ENCODE measurements around the gene TMEM54. TPM values are rescaled to one million over a fixed set of nuclear protein-coding genes. Genes with fewer than 3 reads are reported as not detected.

TMEM54 gene
- total RNA-seq, 2 donors from 2014 or later, result 8.6 to 12.3 TPM

- peak; percentile 85 for DNase-seq
- Mint-ChIP-seq H3K4me1 (no peaks in the 10 kb centered on the region), H3K27me3 (ENCODE audit: insufficient read depth) (peaks cover 92% of the 10 kb centered on the region), H3K36me3 (ENCODE audit: low read depth) (no peaks in the 10 kb centered on the region), H3K4me3 (peak overlapping the region; percentile 53), H3K27ac (no peak overlapping the region), H3K9me3 (peaks cover 6% of the 10 kb centered on the region)
- no peak overlapping the region for H3K9ac ChIP-seq (ENCODE audit: extremely low read depth, low read length, poor library complexity, severe bottlenecking)
- TF ChIP-seq CTCF (conservative IDR thresholded peaks at IDR 0.05), result peak; percentile 47
- no peaks in the 10 kb centered on the region for H3K9me3 ChIP-seq (ENCODE audit: control insufficient read depth, low read length)
- peak overlapping the region; percentile 71 for H3K4me3 ChIP-seq (ENCODE audit: low read length)
- H3K4me1 ChIP-seq (ENCODE audit: control insufficient read depth, insufficient read depth, low read length), result no peaks in the 10 kb centered on the region
- no peak overlapping the region for H3K27ac ChIP-seq (ENCODE audit: low read depth, low read length)
- WGBS, 2 experiments (ENCODE audit: insufficient coverage in 1 of 2, insufficient read length in 1 of 2), result 0 to 8% methylated on average over 7 to 58 of the region's 58 CpGs
- H3K27me3 ChIP-seq (ENCODE audit: control insufficient read depth, insufficient read depth, low read length, poor library complexity, severe bottlenecking), result peaks cover 70% of the 10 kb centered on the region
- no peaks in the 10 kb centered on the region for H3K36me3 ChIP-seq (ENCODE audit: control insufficient read depth, insufficient read depth, low read length)
Measured at GRCh38 chr1:32893198-32894018, 7.8 kb downstream of the TMEM54 start.

- Mint-ChIP-seq H3K9me3 (peaks cover 6% of the 10 kb centered on the region), H3K4me3 (peak overlapping the region; percentile 53), H3K4me1 (no peaks in the 10 kb centered on the region), H3K27ac (no peak overlapping the region), H3K27me3 (ENCODE audit: insufficient read depth) (peaks cover 92% of the 10 kb centered on the region), H3K36me3 (ENCODE audit: low read depth) (no peaks in the 10 kb centered on the region)
- 31 to 66% methylated on average over 20 to 49 of the region's 49 CpGs for WGBS, 2 experiments (ENCODE audit: insufficient coverage in 1 of 2, insufficient read length in 1 of 2)
- H3K4me3 ChIP-seq (ENCODE audit: low read length), result peak overlapping the region; percentile 71
- H3K4me1 ChIP-seq (ENCODE audit: control insufficient read depth, insufficient read depth, low read length), result no peaks in the 10 kb centered on the region
- peak; percentile 93 for DNase-seq
- H3K27ac ChIP-seq (ENCODE audit: low read depth, low read length), result no peak overlapping the region
- no peaks in the 10 kb centered on the region for H3K36me3 ChIP-seq (ENCODE audit: control insufficient read depth, insufficient read depth, low read length)
- TF ChIP-seq CTCF (conservative IDR thresholded peaks at IDR 0.05), result peak; percentile 100
- H3K9ac ChIP-seq (ENCODE audit: extremely low read depth, low read length, poor library complexity, severe bottlenecking), result no peak overlapping the region
- no peaks in the 10 kb centered on the region for H3K9me3 ChIP-seq (ENCODE audit: control insufficient read depth, low read length)
- H3K27me3 ChIP-seq (ENCODE audit: control insufficient read depth, insufficient read depth, low read length, poor library complexity, severe bottlenecking), result peaks cover 70% of the 10 kb centered on the region
Measured at GRCh38 chr1:32892368-32893197, 8.6 kb downstream of the TMEM54 start.

GRCh38 chr1:32891630-32892029 is 9.6 kb downstream of the TMEM54 start:
- Mint-ChIP-seq H3K4me3 (no peak overlapping the region), H3K27me3 (ENCODE audit: insufficient read depth) (peaks cover 92% of the 10 kb centered on the region)

More at GRCh38 chr1:32891630-32892029, 9.6 kb downstream of the TMEM54 start:
- H3K9me3 ChIP-seq (ENCODE audit: control insufficient read depth, low read length), result no peaks in the 10 kb centered on the region
- no peak overlapping the region for H3K27ac Mint-ChIP-seq
- H3K9me3 Mint-ChIP-seq, result peaks cover 6% of the 10 kb centered on the region
- TF ChIP-seq CTCF (conservative IDR thresholded peaks at IDR 0.05), result no peak
- no peaks in the 10 kb centered on the region for H3K36me3 ChIP-seq (ENCODE audit: control insufficient read depth, insufficient read depth, low read length)
- H3K27me3 ChIP-seq (ENCODE audit: control insufficient read depth, insufficient read depth, low read length, poor library complexity, severe bottlenecking), result peaks cover 77% of the 10 kb centered on the region
- no peaks in the 10 kb centered on the region for H3K4me1 ChIP-seq (ENCODE audit: control insufficient read depth, insufficient read depth, low read length)
- 93 to 100% methylated on average over 2 to 3 of the region's 3 CpGs for WGBS, 2 experiments (ENCODE audit: insufficient coverage in 1 of 2, insufficient read length in 1 of 2)
- DNase-seq, result no peak
- H3K36me3 Mint-ChIP-seq (ENCODE audit: low read depth), result no peaks in the 10 kb centered on the region
- H3K9ac ChIP-seq (ENCODE audit: extremely low read depth, low read length, poor library complexity, severe bottlenecking), result no peak overlapping the region
- no peak overlapping the region for H3K4me3 ChIP-seq (ENCODE audit: low read length)
- no peak overlapping the region for H3K27ac ChIP-seq (ENCODE audit: low read depth, low read length)
- H3K4me1 Mint-ChIP-seq, result no peaks in the 10 kb centered on the region
